ENCODE measurements around the gene PIGK. TPM values are rescaled to one million over a fixed set of nuclear protein-coding genes. Genes with fewer than 3 reads are reported as not detected.

PIGK gene
- total RNA-seq, 1 donor from 2014 or later = 17.4 TPM

- DNase-seq (ENCODE audit: low read depth) = peak; percentile 2
- H3K27me3 ChIP-seq (ENCODE audit: control insufficient read depth, insufficient read depth, low read length) = no peaks in the 10 kb centered on the region
- TF ChIP-seq, protein P1, sequence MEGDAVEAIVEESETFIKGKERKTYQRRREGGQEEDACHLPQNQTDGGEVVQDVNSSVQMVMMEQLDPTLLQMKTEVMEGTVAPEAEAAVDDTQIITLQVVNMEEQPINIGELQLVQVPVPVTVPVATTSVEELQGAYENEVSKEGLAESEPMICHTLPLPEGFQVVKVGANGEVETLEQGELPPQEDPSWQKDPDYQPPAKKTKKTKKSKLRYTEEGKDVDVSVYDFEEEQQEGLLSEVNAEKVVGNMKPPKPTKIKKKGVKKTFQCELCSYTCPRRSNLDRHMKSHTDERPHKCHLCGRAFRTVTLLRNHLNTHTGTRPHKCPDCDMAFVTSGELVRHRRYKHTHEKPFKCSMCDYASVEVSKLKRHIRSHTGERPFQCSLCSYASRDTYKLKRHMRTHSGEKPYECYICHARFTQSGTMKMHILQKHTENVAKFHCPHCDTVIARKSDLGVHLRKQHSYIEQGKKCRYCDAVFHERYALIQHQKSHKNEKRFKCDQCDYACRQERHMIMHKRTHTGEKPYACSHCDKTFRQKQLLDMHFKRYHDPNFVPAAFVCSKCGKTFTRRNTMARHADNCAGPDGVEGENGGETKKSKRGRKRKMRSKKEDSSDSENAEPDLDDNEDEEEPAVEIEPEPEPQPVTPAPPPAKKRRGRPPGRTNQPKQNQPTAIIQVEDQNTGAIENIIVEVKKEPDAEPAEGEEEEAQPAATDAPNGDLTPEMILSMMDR (IDR thresholded peaks at IDR 0.05; ENCODE audit: insufficient read depth, low read length, severe bottlenecking) = no peak
- H3K36me3 ChIP-seq (ENCODE audit: control insufficient read depth, insufficient read depth, low read length) = no peaks in the 10 kb centered on the region
- no peak overlapping the region for H3K4me3 ChIP-seq (ENCODE audit: low read depth, low read length)
- FAIRE-seq = no peak
These were observed 10.8 kb upstream of the PIGK start for GRCh38 chr1:77230051-77230450.

GRCh38 chr1:77228836-77229235 lies 9.6 kb upstream of the PIGK start:
- Histone ChIP-seq H3K27me3 (ENCODE audit: control insufficient read depth, insufficient read depth, low read length) (no peaks in the 10 kb centered on the region), H3K36me3 (ENCODE audit: control insufficient read depth, insufficient read depth, low read length) (no peaks in the 10 kb centered on the region), H3K4me3 (ENCODE audit: low read depth, low read length) (no peak overlapping the region)
- DNase-seq (ENCODE audit: low read depth) (no peak), FAIRE-seq (no peak)
- TF ChIP-seq, protein P1 (IDR thresholded peaks at IDR 0.05; ENCODE audit: insufficient read depth, low read length, severe bottlenecking) = no peak

GRCh38 chr1:77227381-77227780 lies 8.2 kb upstream of the PIGK start:
- Histone ChIP-seq H3K27me3 (ENCODE audit: control insufficient read depth, insufficient read depth, low read length) (no peaks in the 10 kb centered on the region), H3K36me3 (ENCODE audit: control insufficient read depth, insufficient read depth, low read length) (no peaks in the 10 kb centered on the region), H3K4me3 (ENCODE audit: low read depth, low read length) (no peak overlapping the region)
- TF ChIP-seq, protein P1 (IDR thresholded peaks at IDR 0.05; ENCODE audit: insufficient read depth, low read length, severe bottlenecking) = no peak
- DNase-seq (ENCODE audit: low read depth) = no peak
- FAIRE-seq = no peak

GRCh38 chr1:77222496-77222895 lies 3.3 kb upstream of the PIGK start:
- TF ChIP-seq, protein P1 (IDR thresholded peaks at IDR 0.05; ENCODE audit: insufficient read depth, low read length, severe bottlenecking) = no peak
- H3K27me3 ChIP-seq (ENCODE audit: control insufficient read depth, insufficient read depth, low read length) = no peaks in the 10 kb centered on the region
- no peak overlapping the region for H3K4me3 ChIP-seq (ENCODE audit: low read depth, low read length)
- H3K36me3 ChIP-seq (ENCODE audit: control insufficient read depth, insufficient read depth, low read length) = peaks cover 2% of the 10 kb centered on the region
- DNase-seq (ENCODE audit: low read depth) (no peak), FAIRE-seq (no peak)

GRCh38 chr1:77220687-77221463 lies 1.6 kb upstream of the PIGK start:
- Histone ChIP-seq H3K27me3 (ENCODE audit: control insufficient read depth, insufficient read depth, low read length) (no peaks in the 10 kb centered on the region), H3K36me3 (ENCODE audit: control insufficient read depth, insufficient read depth, low read length) (peaks cover 2% of the 10 kb centered on the region), H3K4me3 (ENCODE audit: low read depth, low read length) (no peak overlapping the region)
- peak; percentile 82 for DNase-seq (ENCODE audit: low read depth)
- TF ChIP-seq, protein P1 (IDR thresholded peaks at IDR 0.05; ENCODE audit: insufficient read depth, low read length, severe bottlenecking) = no peak
- no peak for FAIRE-seq

Data from bronchial epithelial cell (primary cell).